ENCODE results near the gene LCMT1. TPM values are rescaled to one million over a fixed set of nuclear protein-coding genes. Genes with fewer than 3 reads are reported as not detected.
A peak's percentile ranks its signal among the peaks of the same experiment; 100 is the strongest.
"Not testable (repeated sequence)": the region's sequence is repeated elsewhere in the genome, so short reads cannot be mapped to it uniquely, and the experiment has no call there.

Gene LCMT1
- total RNA-seq, 1 donor from 2014 or later = 32.1 TPM

GRCh38 chr16:25124503-25124902 lies 13.0 kb downstream of the LCMT1 start:
- FAIRE-seq = no peak
- no peak overlapping the region for H3K4me3 ChIP-seq (ENCODE audit: low read depth, low read length)

GRCh38 chr16:25126086-25126666 lies 14.6 kb downstream of the LCMT1 start:
- H3K27me3 ChIP-seq (ENCODE audit: control insufficient read depth, insufficient read depth, low read length); H3K4me3 ChIP-seq (ENCODE audit: low read depth, low read length); H3K36me3 ChIP-seq (ENCODE audit: control insufficient read depth, insufficient read depth, low read length); DNase-seq (ENCODE audit: low read depth); FAIRE-seq: not testable (repeated sequence)

More at GRCh38 chr16:25124503-25124902, 13.0 kb downstream of the LCMT1 start:
- peaks cover 3% of the 10 kb centered on the region for H3K36me3 ChIP-seq (ENCODE audit: control insufficient read depth, insufficient read depth, low read length)
- peak; percentile 42 for DNase-seq (ENCODE audit: low read depth)
- TF ChIP-seq CTCF (IDR thresholded peaks at IDR 0.05; ENCODE audit: insufficient read depth, low read length, severe bottlenecking) = no peak
- H3K27me3 ChIP-seq (ENCODE audit: control insufficient read depth, insufficient read depth, low read length) = no peaks in the 10 kb centered on the region

- peak; percentile 13 for FAIRE-seq
- TF ChIP-seq CTCF (IDR thresholded peaks at IDR 0.05; ENCODE audit: insufficient read depth, low read length, severe bottlenecking) = peak; percentile 63
- peaks cover 3% of the 10 kb centered on the region for H3K36me3 ChIP-seq (ENCODE audit: control insufficient read depth, insufficient read depth, low read length)
- peak; percentile 94 for DNase-seq (ENCODE audit: low read depth)
- H3K4me3 ChIP-seq (ENCODE audit: low read depth, low read length) = no peak overlapping the region
- no peaks in the 10 kb centered on the region for H3K27me3 ChIP-seq (ENCODE audit: control insufficient read depth, insufficient read depth, low read length)
Measured at GRCh38 chr16:25126820-25127232, 15.3 kb downstream of the LCMT1 start.

- not testable (repeated sequence) for DNase-seq (ENCODE audit: low read depth); FAIRE-seq; H3K27me3 ChIP-seq (ENCODE audit: control insufficient read depth, insufficient read depth, low read length); H3K4me3 ChIP-seq (ENCODE audit: low read depth, low read length); H3K36me3 ChIP-seq (ENCODE audit: control insufficient read depth, insufficient read depth, low read length)
Measured at GRCh38 chr16:25132751-25133150, 21.2 kb downstream of the LCMT1 start.

- Histone ChIP-seq H3K27me3 (ENCODE audit: control insufficient read depth, insufficient read depth, low read length) (no peaks in the 10 kb centered on the region), H3K36me3 (ENCODE audit: control insufficient read depth, insufficient read depth, low read length) (peaks cover 1% of the 10 kb centered on the region), H3K4me3 (ENCODE audit: low read depth, low read length) (no peak overlapping the region)
- no peak for TF ChIP-seq CTCF (IDR thresholded peaks at IDR 0.05; ENCODE audit: insufficient read depth, low read length, severe bottlenecking)
- no peak for FAIRE-seq
- no peak for DNase-seq (ENCODE audit: low read depth)
Measured at GRCh38 chr16:25134166-25134700, 22.7 kb downstream of the LCMT1 start.

GRCh38 chr16:25135254-25135878 lies 23.8 kb downstream of the LCMT1 start:
- peaks cover 8% of the 10 kb centered on the region for H3K36me3 ChIP-seq (ENCODE audit: control insufficient read depth, insufficient read depth, low read length)
- H3K27me3 ChIP-seq (ENCODE audit: control insufficient read depth, insufficient read depth, low read length) = no peaks in the 10 kb centered on the region
- peak; percentile 41 for TF ChIP-seq CTCF (IDR thresholded peaks at IDR 0.05; ENCODE audit: insufficient read depth, low read length, severe bottlenecking)
- H3K4me3 ChIP-seq (ENCODE audit: low read depth, low read length) = no peak overlapping the region
- peak; percentile 58 for DNase-seq (ENCODE audit: low read depth)
- FAIRE-seq = no peak
